SK-N-SH (cell line): ENCODE measurements around the gene ACSL3. TPM values are rescaled to one million over a fixed set of nuclear protein-coding genes. Genes with fewer than 3 reads are reported as not detected.
A peak's percentile ranks its signal among the peaks of the same experiment; 100 is the strongest.

Source experiments
- CTCF ChIA-PET: fragments of 300-600, 350-600 bp; formaldehyde crosslinking; extraction: SDS; loops from one replicate; lab custom pipeline; 2021; lab: Yijun Ruan, JAX
- POLR2A ChIA-PET: fragments of 350-600 bp; sonication (Branson Sonifier 250); formaldehyde crosslinking; extraction: SDS; loops from one replicate; lab custom pipeline; 2020; ENCODE audit warnings: antibody characterized with exemption, inconsistent platforms; lab: Yijun Ruan, JAX
- DNase-seq: peaks from one replicate; pipeline ENCODE4 v3.0.0; 2012
- H2AFZ ChIP-seq: fragments of 200-600 bp; sonication (generic); 2 replicates; pipeline ENCODE4 v1.8.1; 2016; ENCODE audit warnings: antibody characterized with exemption, mild to moderate bottlenecking, low read depth
- H3F3A ChIP-seq: fragments of 200-600 bp; sonication (generic); replicated peaks from 2 replicates; pipeline ENCODE3; 2016; ENCODE audit warnings: antibody characterized with exemption, mild to moderate bottlenecking; ENCODE audit not compliant: insufficient read depth
- H3K27ac ChIP-seq, 2 experiments: fragments of 200-500 bp in 1 of 2; fragments of 200-600 bp in 1 of 2; sonication (Bioruptor generic) in 1 of 2; sonication (generic), shearing (Covaris generic) in 1 of 2; 2 replicates each; pipeline versions ENCODE4 v1.5.1 to v1.6.1; 2014 to 2016; ENCODE audit warnings: low read depth in 2 of 2, inconsistent platforms in 1 of 2, low read length in 1 of 2, mild to moderate bottlenecking in 1 of 2, mixed read lengths in 1 of 2
- H3K27me3 ChIP-seq: fragments of 200-600 bp; sonication (generic), shearing (Covaris generic); 2 replicates; pipeline ENCODE4 v1.6.1; 2016; ENCODE audit warnings: mixed run types; ENCODE audit not compliant: insufficient read depth
- H3K36me3 ChIP-seq, 2 experiments: fragments of 200-500 bp in 1 of 2; fragments of 200-600 bp in 1 of 2; sonication (Bioruptor generic) in 1 of 2; sonication (generic) in 1 of 2; replicated peaks in 1 of 2; 2 replicates each; pipeline versions ENCODE3 to v1.5.1; 2014 to 2016; ENCODE audit warnings: low read length in 1 of 2, mild to moderate bottlenecking in 1 of 2; ENCODE audit not compliant: insufficient read depth in 2 of 2, control insufficient read depth in 1 of 2
- H3K4me1 ChIP-seq, 2 experiments: fragments of 200-500 bp in 1 of 2; fragments of 200-600 bp in 1 of 2; sonication (Bioruptor generic) in 1 of 2; sonication (generic), shearing (Covaris generic) in 1 of 2; 2 replicates each; pipeline versions ENCODE4 v1.5.1 to v1.6.1; 2014 to 2016; ENCODE audit warnings: low read depth in 1 of 2, low read length in 1 of 2, mixed run types in 1 of 2; ENCODE audit not compliant: insufficient read depth in 2 of 2, control insufficient read depth in 1 of 2
- H3K4me2 ChIP-seq: fragments of 200-600 bp; sonication (generic), shearing (Covaris generic); 2 replicates; pipeline ENCODE4 v1.6.1; 2017; ENCODE audit warnings: mixed run types
- H3K4me3 ChIP-seq, 2 experiments: fragments of 200-500 bp in 1 of 2; fragments of 200-600 bp in 1 of 2; sonication (Bioruptor generic) in 1 of 2; sonication (generic), shearing (Covaris generic) in 1 of 2; 2 replicates each; pipeline versions ENCODE4 v1.5.1 to v1.8.1; 2014 to 2016; ENCODE audit warnings: low read depth in 2 of 2, inconsistent platforms in 1 of 2, low read length in 1 of 2, mild to moderate bottlenecking in 1 of 2, mixed read lengths in 1 of 2, moderate library complexity in 1 of 2
- H3K79me2 ChIP-seq: fragments of 200-600 bp; sonication (generic); 2 replicates; pipeline ENCODE4 v1.8.1; 2017; ENCODE audit warnings: mild to moderate bottlenecking; ENCODE audit not compliant: insufficient read depth
- H3K9ac ChIP-seq: fragments of 200-600 bp; sonication (generic); 2 replicates; pipeline ENCODE4 v1.6.1; 2017; ENCODE audit warnings: mixed run types
- H3K9me2 ChIP-seq: fragments of 200-600 bp; sonication (generic); 2 replicates; pipeline ENCODE4 v1.6.1; 2017; ENCODE audit warnings: mixed run types
- H3K9me3 ChIP-seq: fragments of 200-600 bp; sonication (generic); 2 replicates; pipeline ENCODE4 v1.6.1; 2017; ENCODE audit warnings: mixed run types, mild to moderate bottlenecking, moderate library complexity
- H4K20me1 ChIP-seq: fragments of 200-600 bp; sonication (generic); 2 replicates; pipeline ENCODE4 v1.6.1; 2017; ENCODE audit warnings: mild to moderate bottlenecking, mixed run types; ENCODE audit not compliant: insufficient read depth
- CHD2 ChIP-seq: fragments of 150-350 bp; IDR thresholded peaks from 2 replicates; pipeline ENCODE4 v1.6.1; 2018; ENCODE audit warnings: low read length; ENCODE audit not compliant: partially characterized antibody
- ELF1 ChIP-seq: IDR thresholded peaks from 2 replicates; pipeline ENCODE4 v1.4.0; 2012
- EP300 ChIP-seq, 2 experiments: IDR thresholded peaks; 2 replicates each; pipeline versions ENCODE4 v1.4.0 to v1.6.1; 2012; ENCODE audit warnings: borderline replicate concordance in 1 of 2, low read depth in 1 of 2, low read length in 1 of 2
- FOSL2 ChIP-seq: IDR thresholded peaks from 2 replicates; pipeline ENCODE4 v1.4.0; 2012; ENCODE audit warnings: low read depth, mild to moderate bottlenecking, moderate library complexity, borderline replicate concordance
- FOXM1 ChIP-seq: IDR thresholded peaks from 2 replicates; pipeline ENCODE4 v1.4.0; 2012; ENCODE audit warnings: low read depth, mild to moderate bottlenecking
- GABPA ChIP-seq: IDR thresholded peaks from 2 replicates; pipeline ENCODE4 v1.4.0; 2012; ENCODE audit warnings: low read depth, mild to moderate bottlenecking
- IRF3 ChIP-seq: fragments of 150-350 bp; IDR thresholded peaks from 2 replicates; pipeline ENCODE4 v1.6.1; 2016; ENCODE audit warnings: mild to moderate bottlenecking, low read depth, low read length
- MEF2A ChIP-seq: IDR thresholded peaks from 2 replicates; pipeline ENCODE4 v1.4.0; 2012; ENCODE audit warnings: low read depth, borderline replicate concordance
- MXI1 ChIP-seq: IDR thresholded peaks from 2 replicates; pipeline ENCODE4 v1.6.1; 2012; ENCODE audit warnings: mild to moderate bottlenecking, low read depth, low read length, improper control_type of control experiment
- NFIC ChIP-seq: IDR thresholded peaks from 2 replicates; pipeline ENCODE4 v1.4.0; 2012; ENCODE audit warnings: borderline replicate concordance
- NRF1 ChIP-seq: IDR thresholded peaks from 2 replicates; pipeline ENCODE4 v1.6.1; 2012; ENCODE audit warnings: low read depth, mild to moderate bottlenecking, low read length
- PBX3 ChIP-seq: IDR thresholded peaks from 2 replicates; pipeline ENCODE4; 2012
- POLR2AphosphoS5 ChIP-seq: IDR thresholded peaks from 2 replicates; pipeline ENCODE4 v1.6.1; 2012; ENCODE audit warnings: low read depth, low read length
- RAD21 ChIP-seq: IDR thresholded peaks from 2 replicates; pipeline ENCODE4 v1.6.1; 2012; ENCODE audit warnings: mild to moderate bottlenecking, low read length
- RCOR1 ChIP-seq: fragments of 150-350 bp; IDR thresholded peaks from 2 replicates; pipeline ENCODE4 v1.6.1; 2017; ENCODE audit warnings: antibody characterized with exemption, low read length
- RFX5 ChIP-seq: IDR thresholded peaks from 2 replicates; pipeline ENCODE4 v1.6.1; 2012; ENCODE audit warnings: mild to moderate bottlenecking, improper control_type of control experiment, low read length
- RXRA ChIP-seq: IDR thresholded peaks from 2 replicates; pipeline ENCODE4 v1.4.0; 2012; ENCODE audit warnings: low read depth, mild to moderate bottlenecking, borderline replicate concordance
- SIN3A ChIP-seq: IDR thresholded peaks from 2 replicates; pipeline ENCODE4 v1.6.1; 2012; ENCODE audit warnings: low read depth, mild to moderate bottlenecking, low read length, moderate library complexity, borderline replicate concordance
- TCF12 ChIP-seq: IDR thresholded peaks from 2 replicates; pipeline ENCODE4 v1.4.0; 2012
- TEAD4 ChIP-seq: IDR thresholded peaks from 2 replicates; pipeline ENCODE4 v1.4.0; 2012; ENCODE audit warnings: mild to moderate bottlenecking, borderline replicate concordance; ENCODE audit not compliant: insufficient read depth
- USF1 ChIP-seq: IDR thresholded peaks from 2 replicates; pipeline ENCODE4 v1.4.0; 2012; ENCODE audit warnings: low read depth, borderline replicate concordance
- USF2 ChIP-seq: fragments of 150-350 bp; IDR thresholded peaks from 2 replicates; pipeline ENCODE4 v1.6.1; 2017; ENCODE audit warnings: antibody characterized with exemption, low read length, low read depth, borderline replicate concordance
- YY1 ChIP-seq: IDR thresholded peaks from 2 replicates; pipeline ENCODE4 v1.4.0; 2012; ENCODE audit warnings: low read depth, mild to moderate bottlenecking
- WGBS: methylation state at CpG from one replicate; pipeline ENCODE4 v1.1.6; 2017; ENCODE audit warnings: low lambda C conversion rate; 5-methylcytosine and 5-hydroxymethylcytosine counted together
- polyA plus RNA-seq, 3 experiments: library from polyadenylated mRNA; depleted of rRNA; stranded (reverse); fragments of >200 nt; gene quantifications; 2 replicates each; pipeline ENCODE4 v1.2.3, GENCODE V29; 2012

ACSL3 gene
- polyA plus RNA-seq, 1 of the 3 experiments (the other 2 are of a cell fraction): 15.7 TPM

- Histone ChIP-seq H4K20me1 (no peaks in the 10 kb centered on the region), H3K27me3 (no peaks in the 10 kb centered on the region), H3K9me3 (no peaks in the 10 kb centered on the region), H2AFZ (peak overlapping the region; percentile 68), H3K36me3 (no peaks in the 10 kb centered on the region), H3K4me3 (no peak overlapping the region), H3K4me2 (peak overlapping the region; percentile 29; the same call in 1 of the 2 replicates), H3K27ac (peak overlapping the region; percentile 7 to 60; a peak in 2 of 4 replicates), H3K4me1 (0 out of 4 replicates have a peak, but pooled peaks cover 0 to 10% of the 10 kb centered on the region in 2 experiments), H3K79me2 (no peaks in the 10 kb centered on the region), H3F3A (peaks cover 10% of the 10 kb centered on the region), H3K9ac (no peak overlapping the region), H3K9me2 (no peaks in the 10 kb centered on the region)
- ChIA-PET CTCF (interaction anchor here (1.0 to 2.1 kb wide), 4 partner anchors 14 to 152 kb away, joined by 3 to 6 read pairs (median 3); no protein-coding TSS in a partner anchor), POLR2A (no interaction called here)
- WGBS: 48% methylated on average over 3 of the region's 3 CpGs
- DNase-seq: no peak
- TF ChIP-seq RFX5 (no peak), RAD21 (no peak), PBX3 (0 out of 2 replicates have a peak, but pooled peaks have one; percentile 16)
These were observed 18.2 kb upstream of the ACSL3 start for GRCh38 chr2:222842491-222843174.

GRCh38 chr2:222844323-222844722 is 16.5 kb upstream of the ACSL3 start:
- POLR2A ChIA-PET: no interaction called here
- no peak for DNase-seq
- H3F3A ChIP-seq: peaks cover 10% of the 10 kb centered on the region
- no peaks in the 10 kb centered on the region for H4K20me1 ChIP-seq
- no peaks in the 10 kb centered on the region for H3K27me3 ChIP-seq
- no peaks in the 10 kb centered on the region for H3K9me3 ChIP-seq
- H3K4me3 ChIP-seq: no peak overlapping the region
- H3K36me3 ChIP-seq: no peaks in the 10 kb centered on the region
- H2AFZ ChIP-seq: peak overlapping the region; percentile 64; the same call in 1 of the 2 replicates
- H3K27ac ChIP-seq: peak overlapping the region; percentile 32 to 65; a peak in 3 of 4 replicates
- peak overlapping the region; percentile 66 for H3K4me2 ChIP-seq
- 0 out of 4 replicates have a peak, but pooled peaks cover 0 to 10% of the 10 kb centered on the region in 2 experiments for H3K4me1 ChIP-seq
- no peak overlapping the region; the same call in 1 of the 2 replicates for H3K9ac ChIP-seq
- WGBS: 13% methylated on average over 6 of the region's 6 CpGs
- CTCF ChIA-PET: interaction anchor here (1.0 to 2.1 kb wide), 4 partner anchors 47 to 154 kb away, joined by 3 to 6 read pairs (median 3); no protein-coding TSS in a partner anchor
- H3K9me2 ChIP-seq: no peaks in the 10 kb centered on the region
- H3K79me2 ChIP-seq: no peaks in the 10 kb centered on the region
- TF ChIP-seq MXI1 (no peak), RXRA (no peak), USF2 (no peak), TEAD4 (no peak), RAD21 (no peak), TCF12 (peak; percentile 66; the same call in 1 of the 2 replicates), POLR2AphosphoS5 (no peak; the same call in 1 of the 2 replicates), NFIC (peak; percentile 75), FOXM1 (no peak), PBX3 (peak; percentile 78), IRF3 (no peak), YY1 (peak; percentile 54; the same call in 1 of the 2 replicates), USF1 (no peak), RCOR1 (no peak), GABPA (no peak), FOSL2 (peak; percentile 97), SIN3A (no peak), CHD2 (no peak), EP300 (IDR thresholded peaks at IDR 0.05; ENCODE audit: borderline replicate concordance in 1 of 2, low read depth in 1 of 2, low read length in 1 of 2) (peak in 1 of 2 experiments; percentile 59; a peak in 1 of 4 replicates), MEF2A (no peak), ELF1 (no peak), NRF1 (peak; percentile 23; the same call in 1 of the 2 replicates)
